ENCODE data around the gene RBM26.

GRCh38 chr13:79447141-79447540, 41.1 kb upstream of the RBM26 start:
- TF ChIP-seq TAF1 (conservative IDR thresholded peaks at IDR 0.05) (no peak), CTCF (IDR thresholded peaks at IDR 0.05; ENCODE audit: low read depth, low read length, missing input control) (no peak), RAD21 (IDR thresholded peaks at IDR 0.05) (no peak), JUND (IDR thresholded peaks at IDR 0.05) (no peak), FOXA1 (IDR thresholded peaks at IDR 0.05) (no peak), YY1 (IDR thresholded peaks at IDR 0.05) (no peak), REST (IDR thresholded peaks at IDR 0.05) (no peak), ATF3 (IDR thresholded peaks at IDR 0.05) (no peak), RXRA (IDR thresholded peaks at IDR 0.05) (no peak), EGR1 (IDR thresholded peaks at IDR 0.05; ENCODE audit: low read depth in 2 of 2) (no peak), MAX (IDR thresholded peaks at IDR 0.05) (no peak), ZBTB33 (IDR thresholded peaks at IDR 0.05) (no peak)
